ENCODE results near the gene SPATS2L. TPM values are rescaled to one million over a fixed set of nuclear protein-coding genes. Genes with fewer than 3 reads are reported as not detected.

SPATS2L gene
- total RNA-seq, 2 donors from 2014 or later, result 17.8 to 36.8 TPM

GRCh38 chr2:200300638-200301314, 5.7 kb upstream of the SPATS2L start:
- ATAC-seq (replicated peaks in 1 of 2) (no peak), DNase-seq (no peak)
- Mint-ChIP-seq H3K36me3 (ENCODE audit: insufficient read depth in 2 of 2) (no peaks in the 10 kb centered on the region), H3K27me3 (ENCODE audit: low read depth) (peaks cover 28% of the 10 kb centered on the region), H3K4me3 (no peak overlapping the region), H3K4me1 (ENCODE audit: low read depth) (peaks cover under 1% of the 10 kb centered on the region), H3K9me3 (no peaks in the 10 kb centered on the region), H3K27ac (no peak overlapping the region)

- Mint-ChIP-seq H3K4me1 (ENCODE audit: low read depth) (peaks cover 7% of the 10 kb centered on the region), H3K27me3 (ENCODE audit: low read depth) (peaks cover 27% of the 10 kb centered on the region), H3K4me3 (no peak overlapping the region), H3K36me3 (ENCODE audit: insufficient read depth in 2 of 2) (peaks cover 3 to 4% of the 10 kb centered on the region in 2 donors), H3K27ac (no peak overlapping the region), H3K9me3 (no peaks in the 10 kb centered on the region)
- ATAC-seq (replicated peaks in 1 of 2) (no peak), DNase-seq (no peak)
Observed at GRCh38 chr2:200301953-200302858, 4.3 kb upstream of the SPATS2L start.

GRCh38 chr2:200302940-200303727, 3.4 kb upstream of the SPATS2L start:
- DNase-seq (peak; percentile 2 to 18), ATAC-seq (replicated peaks in 1 of 2) (peak in 1 of 2 donors; percentile 41)
- H3K36me3 Mint-ChIP-seq (ENCODE audit: insufficient read depth in 2 of 2), result peaks cover 3 to 4% of the 10 kb centered on the region in 2 donors
- no peak overlapping the region for H3K4me3 Mint-ChIP-seq
- no peaks in the 10 kb centered on the region for H3K9me3 Mint-ChIP-seq
- H3K27me3 Mint-ChIP-seq (ENCODE audit: low read depth), result peaks cover 27% of the 10 kb centered on the region
- H3K4me1 Mint-ChIP-seq (ENCODE audit: low read depth), result peaks cover 12% of the 10 kb centered on the region
- H3K27ac Mint-ChIP-seq, result no peak overlapping the region

DNA sequence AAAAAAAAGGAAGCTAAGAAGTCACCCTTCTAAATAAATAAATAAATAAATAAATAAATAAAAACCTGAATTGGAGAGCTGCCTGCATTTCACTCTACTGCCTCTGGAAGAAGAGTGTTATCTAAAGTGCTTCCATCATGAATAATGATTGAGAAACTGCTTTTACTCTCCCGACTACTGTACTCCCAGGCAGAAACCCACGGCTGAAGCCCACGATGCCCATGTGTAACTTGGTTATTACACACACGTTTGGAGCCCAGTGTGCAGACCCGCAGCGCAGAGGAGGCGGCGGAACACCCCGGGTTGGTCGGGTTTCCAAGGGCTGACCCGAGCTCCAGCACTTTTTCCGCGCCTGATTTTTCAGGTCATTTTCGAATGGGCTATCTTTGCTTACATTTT, 697 bp upstream of the SPATS2L start:
- no peak for ATAC-seq (replicated peaks in 1 of 2)

DNA sequence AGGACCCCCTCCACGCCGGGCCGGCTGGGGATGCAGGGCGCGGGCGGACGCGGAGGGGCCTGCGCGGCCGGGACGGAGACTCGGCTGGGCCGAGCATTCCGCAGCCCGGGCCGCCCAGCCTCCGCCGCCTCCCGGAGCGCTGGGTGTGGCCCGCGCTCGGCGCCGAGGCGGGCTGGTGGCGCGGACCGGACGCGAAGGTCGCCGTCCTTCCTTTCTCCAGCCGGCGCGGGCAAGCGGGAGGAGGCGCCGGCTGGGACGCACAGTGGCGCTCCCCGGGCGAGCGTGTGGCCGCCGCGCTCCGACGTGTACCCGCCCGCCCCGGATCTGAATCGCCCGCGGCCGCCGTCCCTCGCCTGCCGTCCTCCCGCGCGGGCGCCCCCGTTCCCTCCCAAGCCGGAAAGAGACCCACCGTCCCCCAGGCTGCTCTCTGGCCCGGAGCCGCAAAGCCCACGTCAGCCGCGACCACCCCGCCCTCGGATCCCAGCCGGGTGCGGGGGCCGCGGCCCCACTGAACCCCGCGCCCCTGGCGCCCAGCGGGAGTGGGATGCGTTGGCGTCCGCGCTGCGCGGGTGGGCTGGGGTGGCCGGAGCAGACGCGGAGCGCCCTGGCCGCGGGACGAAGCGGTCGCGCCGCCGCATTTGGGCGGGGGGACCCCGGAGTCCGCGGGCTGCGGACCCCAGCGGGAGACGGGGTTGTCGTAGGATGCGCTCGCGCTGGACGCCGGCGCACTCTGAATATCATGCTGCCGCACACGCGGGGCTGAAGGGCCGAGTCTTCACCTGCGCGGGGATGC, 634 bp downstream of the SPATS2L start:
- Mint-ChIP-seq H3K27me3 (ENCODE audit: low read depth) (peaks cover 38% of the 10 kb centered on the region), H3K27ac (no peak overlapping the region), H3K36me3 (ENCODE audit: insufficient read depth in 2 of 2) (peaks cover 3 to 5% of the 10 kb centered on the region in 2 donors), H3K4me1 (ENCODE audit: low read depth) (peaks cover 22% of the 10 kb centered on the region), H3K4me3 (peak overlapping the region; percentile 68 to 76), H3K9me3 (no peaks in the 10 kb centered on the region)
- DNase-seq (peak; percentile 55 to 62), ATAC-seq (replicated peaks in 1 of 2) (peak; percentile 69 to 73)

More for the DNA sequence above, 697 bp upstream of the SPATS2L start:
- H3K27me3 Mint-ChIP-seq (ENCODE audit: low read depth), result peaks cover 35% of the 10 kb centered on the region
- H3K9me3 Mint-ChIP-seq, result no peaks in the 10 kb centered on the region
- H3K27ac Mint-ChIP-seq, result no peak overlapping the region
- H3K4me3 Mint-ChIP-seq, result peak overlapping the region; percentile 82 to 91
- peaks cover 3 to 4% of the 10 kb centered on the region in 2 donors for H3K36me3 Mint-ChIP-seq (ENCODE audit: insufficient read depth in 2 of 2)
- peak in 1 of 2 donors; percentile 3 for DNase-seq
- H3K4me1 Mint-ChIP-seq (ENCODE audit: low read depth), result peaks cover 22% of the 10 kb centered on the region

GRCh38 chr2:200307724-200308545, 1.4 kb downstream of the SPATS2L start:
- Mint-ChIP-seq H3K4me1 (ENCODE audit: low read depth) (peaks cover 22% of the 10 kb centered on the region), H3K36me3 (ENCODE audit: insufficient read depth in 2 of 2) (peaks cover 3 to 5% of the 10 kb centered on the region in 2 donors), H3K9me3 (no peaks in the 10 kb centered on the region), H3K27ac (no peak overlapping the region), H3K27me3 (ENCODE audit: low read depth) (peaks cover 33% of the 10 kb centered on the region), H3K4me3 (peak overlapping the region; percentile 68 to 76)
- DNase-seq (no peak), ATAC-seq (replicated peaks in 1 of 2) (no peak)

DNA sequence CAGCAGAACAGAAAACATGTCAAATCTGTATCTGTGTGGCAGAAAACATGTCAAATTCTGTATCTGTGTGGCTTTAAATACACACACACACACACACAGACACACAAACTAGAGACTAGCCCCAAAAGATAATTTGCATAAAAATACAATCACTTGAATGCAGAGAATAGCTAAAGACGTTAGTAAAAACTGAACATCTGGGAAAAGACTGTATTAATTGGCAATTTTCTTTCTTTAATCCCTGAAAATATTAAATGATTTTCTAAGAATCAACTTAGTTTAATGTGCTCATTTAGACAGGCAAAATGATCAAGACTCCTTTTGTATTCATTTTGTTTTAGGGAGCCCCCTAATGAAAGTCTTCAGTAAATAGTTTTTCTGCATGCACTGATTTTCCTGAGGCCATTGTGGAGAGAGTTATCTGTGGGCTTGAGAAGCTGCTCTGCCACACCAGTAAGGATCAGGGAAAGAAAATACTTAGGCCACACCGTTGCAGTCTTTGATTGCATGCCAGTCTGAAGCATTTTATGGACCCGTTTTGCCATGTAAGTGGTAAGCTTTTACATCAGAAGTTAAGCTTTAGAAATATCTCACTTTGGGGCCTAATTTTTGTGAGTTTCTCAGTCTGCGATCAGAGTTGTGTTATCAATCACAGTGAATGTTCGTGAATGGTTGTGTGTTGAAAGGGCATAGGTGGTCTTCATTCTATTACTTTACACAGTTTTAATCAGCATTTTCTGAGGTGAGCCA, 2.2 kb downstream of the SPATS2L start:
- peak overlapping the region in 1 of 2 donors; percentile 76 for H3K4me3 Mint-ChIP-seq
- no peak overlapping the region for H3K27ac Mint-ChIP-seq

DNA sequence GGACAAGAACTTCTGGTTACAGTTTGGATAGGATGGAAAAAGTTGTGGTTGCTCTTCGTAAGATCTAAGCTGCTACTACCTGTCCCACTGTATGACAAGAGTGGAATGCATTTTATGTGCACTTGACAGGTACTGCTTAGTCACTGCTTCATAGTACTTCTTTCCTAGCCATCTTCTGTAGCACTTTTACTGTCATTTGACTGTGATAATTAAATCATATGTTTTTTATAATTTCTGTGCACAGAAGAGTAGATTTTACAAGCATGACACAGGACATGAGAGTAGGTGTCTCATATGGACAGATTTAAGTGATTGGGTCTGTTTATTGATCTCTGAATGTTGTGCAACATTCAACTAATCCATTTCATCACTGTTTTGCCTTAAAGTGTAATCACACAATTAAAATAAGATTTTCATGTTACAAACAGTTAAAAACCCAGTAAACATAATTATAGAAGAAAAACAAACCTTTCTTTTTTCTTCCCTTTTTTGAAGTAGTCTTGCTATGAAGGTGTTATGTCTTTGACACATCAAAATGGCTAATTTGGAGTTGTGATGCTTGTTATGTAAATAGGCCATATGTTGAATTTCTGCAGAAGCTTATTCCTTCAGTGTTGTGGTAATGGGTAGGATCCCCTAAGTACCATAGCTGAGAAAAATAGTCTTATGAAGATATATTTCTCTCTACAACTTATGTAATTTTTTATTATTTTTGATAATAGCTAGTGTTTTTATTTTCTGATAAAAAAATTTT, 3.0 kb downstream of the SPATS2L start:
- Mint-ChIP-seq H3K36me3 (ENCODE audit: insufficient read depth in 2 of 2) (peaks cover 3 to 5% of the 10 kb centered on the region in 2 donors), H3K4me1 (ENCODE audit: low read depth) (peaks cover 22% of the 10 kb centered on the region), H3K4me3 (peak overlapping the region in 1 of 2 donors; percentile 25), H3K27me3 (ENCODE audit: low read depth) (peaks cover 32% of the 10 kb centered on the region), H3K9me3 (no peaks in the 10 kb centered on the region), H3K27ac (no peak overlapping the region)
- ATAC-seq (replicated peaks in 1 of 2) (no peak), DNase-seq (no peak)

More for the DNA sequence above, 2.2 kb downstream of the SPATS2L start:
- peaks cover 28% of the 10 kb centered on the region for H3K27me3 Mint-ChIP-seq (ENCODE audit: low read depth)
- no peak for DNase-seq
- peaks cover 3 to 5% of the 10 kb centered on the region in 2 donors for H3K36me3 Mint-ChIP-seq (ENCODE audit: insufficient read depth in 2 of 2)
- peaks cover 22% of the 10 kb centered on the region for H3K4me1 Mint-ChIP-seq (ENCODE audit: low read depth)
- no peak for ATAC-seq (replicated peaks in 1 of 2)
- no peaks in the 10 kb centered on the region for H3K9me3 Mint-ChIP-seq

GRCh38 chr2:200310545-200310971, 4.1 kb downstream of the SPATS2L start:
- no peaks in the 10 kb centered on the region for H3K9me3 Mint-ChIP-seq
- H3K27me3 Mint-ChIP-seq (ENCODE audit: low read depth), result peaks cover 30% of the 10 kb centered on the region

DNA sequence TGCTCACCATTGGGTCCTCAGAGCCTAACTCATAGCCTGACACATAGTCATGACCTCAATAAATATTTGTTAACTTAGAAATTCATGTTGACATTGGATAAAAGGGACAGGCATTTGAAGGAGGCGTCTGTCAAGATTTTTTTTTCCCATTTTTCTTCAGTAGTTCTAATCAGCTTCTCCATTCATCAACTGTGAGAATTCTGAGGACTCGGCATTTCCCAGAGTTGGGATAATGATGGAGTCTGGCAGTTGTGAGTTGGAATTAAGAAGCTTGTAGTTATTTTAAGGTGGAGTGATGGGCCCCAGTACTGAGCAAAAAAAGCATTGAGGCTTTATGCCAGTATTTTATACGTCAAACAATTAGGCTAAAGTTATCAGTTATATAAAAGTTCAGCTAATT, 4.6 kb downstream of the SPATS2L start:
- DNase-seq (no peak), ATAC-seq (replicated peaks in 1 of 2) (no peak)
- no peak overlapping the region for H3K27ac Mint-ChIP-seq
- no peak overlapping the region for H3K4me3 Mint-ChIP-seq
- H3K36me3 Mint-ChIP-seq (ENCODE audit: insufficient read depth in 2 of 2), result peaks cover 2 to 4% of the 10 kb centered on the region in 2 donors
- peaks cover 25% of the 10 kb centered on the region for H3K27me3 Mint-ChIP-seq (ENCODE audit: low read depth)
- H3K9me3 Mint-ChIP-seq, result no peaks in the 10 kb centered on the region
- H3K4me1 Mint-ChIP-seq (ENCODE audit: low read depth), result peaks cover 26% of the 10 kb centered on the region

More at GRCh38 chr2:200310545-200310971, 4.1 kb downstream of the SPATS2L start:
- ATAC-seq (replicated peaks in 1 of 2), result no peak
- Mint-ChIP-seq H3K27ac (no peak overlapping the region), H3K4me1 (ENCODE audit: low read depth) (peaks cover 24% of the 10 kb centered on the region), H3K4me3 (no peak overlapping the region), H3K36me3 (ENCODE audit: insufficient read depth in 2 of 2) (peaks cover 3 to 5% of the 10 kb centered on the region in 2 donors)
- no peak for DNase-seq

All from activated T-cell treated with anti-CD3 and anti-CD28 coated beads, Interleukin-2, amount 50 U/mL, for 72 hours (primary cell).